ENCODE data around the gene SKIC3.

DNA sequence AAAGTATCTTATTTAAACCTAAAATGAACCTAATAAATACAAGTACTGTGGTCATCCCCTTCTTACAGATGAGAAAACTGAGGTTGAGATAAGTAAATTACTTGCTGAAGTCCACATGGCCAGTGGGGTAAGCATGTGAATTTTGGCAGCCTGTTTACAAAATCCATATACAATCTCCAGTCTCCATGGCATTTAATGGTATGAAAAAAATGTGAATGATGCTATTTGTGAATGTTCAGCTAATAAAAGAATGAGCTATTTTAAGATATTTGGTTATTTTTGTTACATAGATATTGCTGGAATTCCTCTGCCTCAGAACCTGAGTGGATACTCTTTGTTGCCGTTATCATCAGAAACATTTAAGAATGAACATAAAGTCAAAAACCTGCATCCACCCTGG, 45.8 kb upstream of the SKIC3 start:
- TF ChIP-seq, protein P1, sequence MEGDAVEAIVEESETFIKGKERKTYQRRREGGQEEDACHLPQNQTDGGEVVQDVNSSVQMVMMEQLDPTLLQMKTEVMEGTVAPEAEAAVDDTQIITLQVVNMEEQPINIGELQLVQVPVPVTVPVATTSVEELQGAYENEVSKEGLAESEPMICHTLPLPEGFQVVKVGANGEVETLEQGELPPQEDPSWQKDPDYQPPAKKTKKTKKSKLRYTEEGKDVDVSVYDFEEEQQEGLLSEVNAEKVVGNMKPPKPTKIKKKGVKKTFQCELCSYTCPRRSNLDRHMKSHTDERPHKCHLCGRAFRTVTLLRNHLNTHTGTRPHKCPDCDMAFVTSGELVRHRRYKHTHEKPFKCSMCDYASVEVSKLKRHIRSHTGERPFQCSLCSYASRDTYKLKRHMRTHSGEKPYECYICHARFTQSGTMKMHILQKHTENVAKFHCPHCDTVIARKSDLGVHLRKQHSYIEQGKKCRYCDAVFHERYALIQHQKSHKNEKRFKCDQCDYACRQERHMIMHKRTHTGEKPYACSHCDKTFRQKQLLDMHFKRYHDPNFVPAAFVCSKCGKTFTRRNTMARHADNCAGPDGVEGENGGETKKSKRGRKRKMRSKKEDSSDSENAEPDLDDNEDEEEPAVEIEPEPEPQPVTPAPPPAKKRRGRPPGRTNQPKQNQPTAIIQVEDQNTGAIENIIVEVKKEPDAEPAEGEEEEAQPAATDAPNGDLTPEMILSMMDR (IDR thresholded peaks at IDR 0.05) = no peak
- TF ChIP-seq POLR2AphosphoS5 (IDR thresholded peaks at IDR 0.05) (no peak), EP300 (IDR thresholded peaks at IDR 0.05) (no peak)

All from gastroesophageal sphincter (tissue), 3 donors.